Testis (tissue), 2 donors: ENCODE results near the gene METTL27.

ENCODE experiments used
- POLR2A ChIP-seq: fragments of 450-650 bp; IDR thresholded peaks from one replicate; pipeline ENCODE4 v1.6.1; 2017; ENCODE audit warnings: antibody characterized with exemption, mild to moderate bottlenecking, moderate library complexity
- TF ChIP-seq, protein P1 (sequence below), 3 experiments: fragments of 450-650 bp in 2 of 3; fragments of 200-600 bp in 1 of 3; sonication (generic) in 1 of 3; IDR thresholded peaks; one replicate each; pipeline ENCODE4 v1.5.1; 2016 to 2019; ENCODE audit warnings: antibody characterized with exemption in 3 of 3, mild to moderate bottlenecking in 2 of 3, moderate library complexity in 1 of 3

DNA sequence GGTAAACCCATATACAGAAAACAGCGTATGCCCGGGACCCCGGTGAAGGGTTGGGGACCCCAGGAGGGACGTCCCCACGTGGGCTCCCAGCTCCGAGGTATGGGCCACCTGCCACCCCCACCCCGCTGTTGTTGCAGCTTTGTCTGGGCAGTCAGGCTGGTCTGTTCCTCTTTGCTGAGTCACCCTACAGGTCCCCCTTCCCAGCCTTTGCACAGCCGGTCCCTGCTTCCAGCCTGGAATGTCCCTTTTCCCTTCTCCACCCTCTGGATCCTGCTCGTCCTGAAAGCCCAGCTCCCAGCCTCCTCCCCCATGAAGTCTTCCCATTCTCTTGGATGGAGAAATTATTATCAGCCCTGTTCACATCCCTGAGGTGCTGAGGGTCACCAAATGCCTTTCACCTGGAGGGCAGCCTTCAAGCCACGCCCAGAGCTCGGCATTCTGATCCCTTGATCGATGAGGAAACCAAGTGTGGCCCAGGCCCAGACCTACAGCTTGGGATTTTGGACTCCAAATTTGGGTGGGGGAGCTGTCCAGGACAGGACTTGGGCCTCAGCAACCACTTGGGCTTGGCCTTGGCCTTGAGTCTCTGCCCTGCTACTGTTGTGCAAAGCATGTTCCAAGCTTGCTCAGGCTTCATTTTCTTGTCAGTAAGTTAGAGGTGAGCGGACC is 8.9 kb downstream of the METTL27 start:
- TF ChIP-seq, protein P1, sequence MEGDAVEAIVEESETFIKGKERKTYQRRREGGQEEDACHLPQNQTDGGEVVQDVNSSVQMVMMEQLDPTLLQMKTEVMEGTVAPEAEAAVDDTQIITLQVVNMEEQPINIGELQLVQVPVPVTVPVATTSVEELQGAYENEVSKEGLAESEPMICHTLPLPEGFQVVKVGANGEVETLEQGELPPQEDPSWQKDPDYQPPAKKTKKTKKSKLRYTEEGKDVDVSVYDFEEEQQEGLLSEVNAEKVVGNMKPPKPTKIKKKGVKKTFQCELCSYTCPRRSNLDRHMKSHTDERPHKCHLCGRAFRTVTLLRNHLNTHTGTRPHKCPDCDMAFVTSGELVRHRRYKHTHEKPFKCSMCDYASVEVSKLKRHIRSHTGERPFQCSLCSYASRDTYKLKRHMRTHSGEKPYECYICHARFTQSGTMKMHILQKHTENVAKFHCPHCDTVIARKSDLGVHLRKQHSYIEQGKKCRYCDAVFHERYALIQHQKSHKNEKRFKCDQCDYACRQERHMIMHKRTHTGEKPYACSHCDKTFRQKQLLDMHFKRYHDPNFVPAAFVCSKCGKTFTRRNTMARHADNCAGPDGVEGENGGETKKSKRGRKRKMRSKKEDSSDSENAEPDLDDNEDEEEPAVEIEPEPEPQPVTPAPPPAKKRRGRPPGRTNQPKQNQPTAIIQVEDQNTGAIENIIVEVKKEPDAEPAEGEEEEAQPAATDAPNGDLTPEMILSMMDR (IDR thresholded peaks at IDR 0.05): no peak
- no peak for TF ChIP-seq POLR2A
